ENCODE results near the gene CELA2A. TPM values are rescaled to one million over a fixed set of nuclear protein-coding genes. Genes with fewer than 3 reads are reported as not detected.
A peak's percentile ranks its signal among the peaks of the same experiment; 100 is the strongest.
"Not testable (repeated sequence)": the region's sequence is repeated elsewhere in the genome, so short reads cannot be mapped to it uniquely, and the experiment has no call there.

CELA2A gene
- total and polyA plus RNA-seq, 4 experiments from 2014 or later: not detected

DNA sequence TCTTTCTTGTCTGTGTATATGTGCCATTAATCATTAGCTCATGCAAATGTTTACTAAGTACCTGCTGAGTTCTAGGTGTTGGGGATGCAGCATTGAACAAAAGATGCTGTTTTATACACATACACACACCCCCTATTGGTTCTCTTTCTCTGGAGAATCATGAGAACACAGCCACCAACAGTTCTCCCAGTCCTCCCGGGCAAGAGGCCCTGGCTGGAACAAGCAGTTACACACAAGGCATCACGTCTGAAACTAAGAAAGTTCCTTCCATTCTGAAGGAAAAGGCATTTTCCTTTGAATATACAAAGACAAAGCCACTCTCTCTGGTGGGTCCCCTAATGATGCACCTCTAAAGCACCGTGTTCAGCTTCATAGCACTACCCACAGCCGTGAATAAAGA lies 56.7 kb downstream of the CELA2A start:
- ChIA-PET CTCF (ENCODE audit: partially characterized antibody) (interaction anchor here (0.5 to 2.0 kb wide), 2 partner anchors 8 to 263 kb away, joined by 3 to 4 read pairs; no protein-coding TSS in a partner anchor), POLR2A (ENCODE audit: partially characterized antibody) (no interaction called here)
- Histone ChIP-seq H3K36me3 (ENCODE audit: insufficient read depth, low read length) (no peaks in the 10 kb centered on the region), H3K4me1 (ENCODE audit: insufficient read depth, low read length) (peaks cover 9% of the 10 kb centered on the region), H3K27ac (ENCODE audit: low read depth, low read length) (no peak overlapping the region), H3K27me3 (ENCODE audit: insufficient read depth, low read length) (no peaks in the 10 kb centered on the region), H3K4me3 (ENCODE audit: low read length in 2 of 2) (no peak overlapping the region), H3K9me3 (ENCODE audit: control insufficient read depth in 1 of 2, low read length in 2 of 2) (no peaks in the 10 kb centered on the region)
- Mint-ChIP-seq H3K27me3 (no peaks in the 10 kb centered on the region), H3K4me3 (no peak overlapping the region), H3K36me3 (peaks cover 26 to 29% of the 10 kb centered on the region in 2 donors), H3K27ac (peak overlapping the region in 2 of 7 donors; percentile 17 to 52), H3K9me3 (no peaks in the 10 kb centered on the region), H3K4me1 (peaks cover 10 to 34% (median 21%) of the 10 kb centered on the region in 4 donors)
- DNase-seq: no peak
- intact Hi-C loops (cut with micrococcal nuclease): no loop called here

- no peaks in the 10 kb centered on the region for H3K9me3 Mint-ChIP-seq
- H3K27ac ChIP-seq (ENCODE audit: low read depth, low read length): no peak overlapping the region
- H3K4me1 ChIP-seq (ENCODE audit: insufficient read depth, low read length): peaks cover 9% of the 10 kb centered on the region
- H3K36me3 ChIP-seq (ENCODE audit: insufficient read depth, low read length): no peaks in the 10 kb centered on the region
- POLR2A ChIA-PET (ENCODE audit: partially characterized antibody): no interaction called here
- DNase-seq: no peak
- H3K27ac Mint-ChIP-seq: peak overlapping the region in 2 of 7 donors; percentile 3 to 18
- intact Hi-C loops (cut with micrococcal nuclease): no loop called here
- H3K9me3 ChIP-seq (ENCODE audit: control insufficient read depth in 1 of 2, low read length in 2 of 2): no peaks in the 10 kb centered on the region
- peaks cover 12 to 31% (median 23%) of the 10 kb centered on the region in 4 donors for H3K4me1 Mint-ChIP-seq
- H3K27me3 ChIP-seq (ENCODE audit: insufficient read depth, low read length): no peaks in the 10 kb centered on the region
- H3K4me3 Mint-ChIP-seq: no peak overlapping the region
- CTCF ChIA-PET (ENCODE audit: partially characterized antibody): interaction anchor here (1.0 to 2.0 kb wide), 3 partner anchors 9 kb away, joined by 3 to 4 read pairs (median 3); no protein-coding TSS in a partner anchor
- no peaks in the 10 kb centered on the region for H3K27me3 Mint-ChIP-seq
- peaks cover 26 to 31% of the 10 kb centered on the region in 2 donors for H3K36me3 Mint-ChIP-seq
- no peak overlapping the region for H3K4me3 ChIP-seq (ENCODE audit: low read length in 2 of 2)
Measured at GRCh38 chr1:15513919-15514318, 57.4 kb downstream of the CELA2A start.

DNA sequence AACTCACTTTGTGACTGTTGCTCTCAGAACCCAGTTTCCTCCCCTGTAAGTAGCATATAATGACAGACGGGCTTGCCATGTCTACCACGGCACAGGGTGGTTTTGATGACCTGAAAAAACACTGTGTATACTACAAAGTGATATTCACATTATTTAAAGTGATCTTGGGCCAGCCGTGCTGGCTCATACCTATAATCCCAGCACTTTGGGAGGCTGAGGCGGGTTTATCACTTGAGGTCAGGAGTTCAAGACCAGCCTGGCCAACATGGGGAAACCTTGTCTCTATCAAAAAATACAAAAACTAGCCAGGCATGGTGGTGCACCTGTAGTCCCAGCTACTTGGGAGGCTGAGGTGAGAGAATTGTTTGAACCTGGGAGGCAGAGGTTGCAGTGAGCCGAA lies 58.0 kb downstream of the CELA2A start:
- H3K27me3 Mint-ChIP-seq; H3K9me3 ChIP-seq (ENCODE audit: control insufficient read depth in 1 of 2, low read length in 2 of 2); H3K4me3 Mint-ChIP-seq; POLR2A ChIA-PET (ENCODE audit: partially characterized antibody); DNase-seq; H3K36me3 ChIP-seq (ENCODE audit: insufficient read depth, low read length); H3K27ac ChIP-seq (ENCODE audit: low read depth, low read length); H3K9me3 Mint-ChIP-seq; H3K4me3 ChIP-seq (ENCODE audit: low read length in 2 of 2); intact Hi-C loops (cut with micrococcal nuclease); H3K27me3 ChIP-seq (ENCODE audit: insufficient read depth, low read length); H3K4me1 ChIP-seq (ENCODE audit: insufficient read depth, low read length): not testable (repeated sequence)
- Mint-ChIP-seq H3K36me3 (peaks cover 23 to 31% of the 10 kb centered on the region in 2 donors), H3K4me1 (peaks cover 12 to 32% (median 23%) of the 10 kb centered on the region in 4 donors), H3K27ac (peak overlapping the region in 3 of 7 donors; percentile 8 to 61 (median 32))
- CTCF ChIA-PET (ENCODE audit: partially characterized antibody): interaction anchor here (1.0 to 2.0 kb wide), 3 partner anchors 8 to 10 kb away, joined by 3 to 4 read pairs (median 3); no protein-coding TSS in a partner anchor

- Mint-ChIP-seq H3K4me3 (peak overlapping the region in 2 of 8 donors; percentile 33 to 37), H3K9me3 (no peaks in the 10 kb centered on the region), H3K27ac (peak overlapping the region in 3 of 7 donors; percentile 5 to 78 (median 59)), H3K27me3 (no peaks in the 10 kb centered on the region), H3K4me1 (peaks cover 12 to 32% (median 23%) of the 10 kb centered on the region in 4 donors), H3K36me3 (peaks cover 23 to 31% of the 10 kb centered on the region in 2 donors)
- ChIA-PET POLR2A (ENCODE audit: partially characterized antibody) (no interaction called here), CTCF (ENCODE audit: partially characterized antibody) (interaction anchor here (2.0 kb wide), 1 partner anchor 10 kb away, joined by 4 read pairs; no protein-coding TSS in a partner anchor)
- H3K27me3 ChIP-seq (ENCODE audit: insufficient read depth, low read length): no peaks in the 10 kb centered on the region
- H3K4me1 ChIP-seq (ENCODE audit: insufficient read depth, low read length): peaks cover 9% of the 10 kb centered on the region
- no peak overlapping the region for H3K4me3 ChIP-seq (ENCODE audit: low read length in 2 of 2)
- H3K9me3 ChIP-seq (ENCODE audit: control insufficient read depth in 1 of 2, low read length in 2 of 2): no peaks in the 10 kb centered on the region
- no peaks in the 10 kb centered on the region for H3K36me3 ChIP-seq (ENCODE audit: insufficient read depth, low read length)
- DNase-seq: no peak
- intact Hi-C loops (cut with micrococcal nuclease): no loop called here
- H3K27ac ChIP-seq (ENCODE audit: low read depth, low read length): no peak overlapping the region
Measured at GRCh38 chr1:15515022-15515663, 58.6 kb downstream of the CELA2A start.

GRCh38 chr1:15519625-15520024 lies 63.1 kb downstream of the CELA2A start:
- peak overlapping the region in 1 of 7 donors; percentile 75 for H3K27ac Mint-ChIP-seq

DNA sequence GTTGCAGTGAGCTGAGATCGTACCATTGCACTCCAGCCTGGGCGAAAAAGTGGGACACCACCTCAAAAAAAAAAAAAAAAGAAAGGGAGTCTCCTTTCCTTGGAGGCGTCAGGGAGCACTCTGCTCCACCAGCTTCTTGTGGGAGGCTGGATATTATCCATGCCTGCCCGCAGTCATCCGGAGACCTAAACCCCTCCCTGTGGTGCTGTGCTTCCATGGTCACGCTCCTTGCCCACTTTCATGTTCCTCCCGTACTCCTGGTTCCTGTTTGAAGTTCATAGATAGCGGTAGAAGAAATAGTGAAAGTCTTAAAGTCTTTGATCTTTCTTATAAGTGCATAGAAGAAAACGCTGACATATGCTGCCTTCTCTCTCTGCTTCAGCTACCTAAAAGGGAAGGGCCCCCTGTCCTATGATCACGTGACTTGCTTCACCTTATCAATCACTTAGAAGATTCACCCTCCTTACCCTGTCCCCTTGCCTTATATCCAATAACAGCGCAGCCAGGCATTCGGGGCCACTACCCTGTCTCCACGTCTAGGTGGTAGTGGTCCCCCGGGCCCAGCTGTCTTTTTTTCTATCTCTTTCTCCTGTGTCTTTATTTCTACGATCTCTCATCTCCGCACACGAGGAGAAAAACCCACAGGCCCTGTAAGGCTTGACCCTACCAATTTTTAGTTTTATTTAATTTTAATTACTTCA lies 64.8 kb downstream of the CELA2A start:
- not testable (repeated sequence) for H3K4me3 ChIP-seq (ENCODE audit: low read length in 2 of 2); H3K9me3 Mint-ChIP-seq; H3K27me3 Mint-ChIP-seq; H3K27ac ChIP-seq (ENCODE audit: low read depth, low read length); H3K36me3 ChIP-seq (ENCODE audit: insufficient read depth, low read length); H3K27me3 ChIP-seq (ENCODE audit: insufficient read depth, low read length); H3K9me3 ChIP-seq (ENCODE audit: control insufficient read depth in 1 of 2, low read length in 2 of 2)
- Mint-ChIP-seq H3K4me1 (peaks cover 22 to 47% (median 35%) of the 10 kb centered on the region in 4 donors), H3K36me3 (peaks cover 11 to 17% of the 10 kb centered on the region in 2 donors), H3K27ac (peak overlapping the region in 5 of 7 donors; percentile 0 to 63 (median 6)), H3K4me3 (peak overlapping the region in 5 of 8 donors; percentile 0 to 61 (median 29))
- POLR2A ChIA-PET (ENCODE audit: partially characterized antibody): interaction anchor here (0.6 kb wide), 1 partner anchor 71 kb away, joined by 4 read pairs; no protein-coding TSS in a partner anchor
- H3K4me1 ChIP-seq (ENCODE audit: insufficient read depth, low read length): peaks cover 33% of the 10 kb centered on the region
- intact Hi-C loops (cut with micrococcal nuclease): loop anchor here (10.0 kb wide), 3 partner anchors 453 to 1913 kb away; partner anchors contain the start of genes RCC2, SDHB and ZBTB17
- peak in 1 of 5 donors; percentile 6 for DNase-seq
- CTCF ChIA-PET (ENCODE audit: partially characterized antibody): interaction anchor here (0.6 kb wide), 1 partner anchor 60 kb away, joined by 3 read pairs; no protein-coding TSS in a partner anchor

More at GRCh38 chr1:15519625-15520024, 63.1 kb downstream of the CELA2A start:
- no peaks in the 10 kb centered on the region for H3K9me3 Mint-ChIP-seq
- Histone ChIP-seq H3K4me3 (ENCODE audit: low read length in 2 of 2) (no peak overlapping the region), H3K27ac (ENCODE audit: low read depth, low read length) (no peak overlapping the region), H3K9me3 (ENCODE audit: control insufficient read depth in 1 of 2, low read length in 2 of 2) (no peaks in the 10 kb centered on the region), H3K36me3 (ENCODE audit: insufficient read depth, low read length) (no peaks in the 10 kb centered on the region), H3K27me3 (ENCODE audit: insufficient read depth, low read length) (no peaks in the 10 kb centered on the region), H3K4me1 (ENCODE audit: insufficient read depth, low read length) (peaks cover 29% of the 10 kb centered on the region)
- H3K4me1 Mint-ChIP-seq: peaks cover 16 to 40% (median 29%) of the 10 kb centered on the region in 4 donors
- H3K4me3 Mint-ChIP-seq: no peak overlapping the region
- DNase-seq: no peak
- POLR2A ChIA-PET (ENCODE audit: partially characterized antibody): no interaction called here
- peaks cover 16 to 17% of the 10 kb centered on the region in 2 donors for H3K36me3 Mint-ChIP-seq
- no peaks in the 10 kb centered on the region for H3K27me3 Mint-ChIP-seq
- CTCF ChIA-PET (ENCODE audit: partially characterized antibody): no interaction called here
- intact Hi-C loops (cut with micrococcal nuclease): loop anchor here (10.0 kb wide), 3 partner anchors 455 to 1915 kb away; partner anchors contain the start of genes RCC2, SDHB and ZBTB17
